GM21447 (cell line): Measurements from ENCODE around the gene FBXL17.

Experiments used
- ATAC-seq: cut with Tn5 transposase; IDR thresholded peaks from one replicate; pipeline ENCODE4 v1.9.1; 2021; ENCODE audit not compliant: unreplicated experiment

FBXL17 gene

GRCh38 chr5:107964722-107965121 lies 417.2 kb downstream of the FBXL17 start:
- no peak for ATAC-seq

- ATAC-seq, result no peak
These were observed 422.2 kb downstream of the FBXL17 start for GRCh38 chr5:107959573-107960279.

GRCh38 chr5:107958861-107959260 lies 423.0 kb downstream of the FBXL17 start:
- ATAC-seq, result no peak

GRCh38 chr5:107958432-107958831 lies 423.5 kb downstream of the FBXL17 start:
- no peak for ATAC-seq

GRCh38 chr5:107957051-107957450 lies 424.8 kb downstream of the FBXL17 start:
- no peak for ATAC-seq

- no peak for ATAC-seq
These were observed 426.6 kb downstream of the FBXL17 start for GRCh38 chr5:107955321-107955720.

GRCh38 chr5:107954254-107954653 lies 427.6 kb downstream of the FBXL17 start:
- ATAC-seq, result no peak

GRCh38 chr5:107952450-107952849 lies 429.4 kb downstream of the FBXL17 start:
- ATAC-seq, result no peak

- no peak for ATAC-seq
These were observed 430.6 kb downstream of the FBXL17 start for GRCh38 chr5:107951309-107951708.

- ATAC-seq, result no peak
These were observed 431.1 kb downstream of the FBXL17 start for GRCh38 chr5:107950776-107951175.

GRCh38 chr5:107949688-107950341 lies 432.1 kb downstream of the FBXL17 start:
- no peak for ATAC-seq

GRCh38 chr5:107948377-107948776 lies 433.5 kb downstream of the FBXL17 start:
- no peak for ATAC-seq

GRCh38 chr5:107945061-107945460 lies 436.8 kb downstream of the FBXL17 start:
- ATAC-seq, result no peak

- ATAC-seq, result no peak
These were observed 438.0 kb downstream of the FBXL17 start for GRCh38 chr5:107943923-107944322.

- no peak for ATAC-seq
These were observed 440.9 kb downstream of the FBXL17 start for GRCh38 chr5:107941036-107941435.

GRCh38 chr5:107937651-107938355 lies 444.1 kb downstream of the FBXL17 start:
- no peak for ATAC-seq

- ATAC-seq, result no peak
These were observed 444.7 kb downstream of the FBXL17 start for GRCh38 chr5:107937204-107937603.

GRCh38 chr5:107936515-107936914 lies 445.4 kb downstream of the FBXL17 start:
- ATAC-seq, result no peak

GRCh38 chr5:107935645-107936044 lies 446.3 kb downstream of the FBXL17 start:
- ATAC-seq, result no peak

- ATAC-seq, result no peak
These were observed 448.6 kb downstream of the FBXL17 start for GRCh38 chr5:107933326-107933725.

- no peak for ATAC-seq
These were observed 451.0 kb downstream of the FBXL17 start for GRCh38 chr5:107930891-107931290.

GRCh38 chr5:107930092-107930491 lies 451.8 kb downstream of the FBXL17 start:
- no peak for ATAC-seq
